T-helper 2 cell treated with Interferon-gamma antibody and Interleukin-4, amounts not matched to agents 5 μg/mL and 100 μg/mL, for 36 hours (primary cell): Measurements from ENCODE around the gene KDM4C.

ENCODE experiments used
- DNase-seq: peaks from one replicate; pipeline ENCODE4 v3.0.0; 2021; ENCODE audit warnings: low spot score
- H3K27ac Mint-ChIP-seq: one replicate; pipeline ENCODE4 v1.8.0; 2021; ENCODE audit warnings: mild to moderate bottlenecking, mixed read lengths
- H3K27me3 Mint-ChIP-seq: one replicate; pipeline ENCODE4 v1.8.0; 2021; ENCODE audit warnings: low read depth, mixed read lengths
- H3K36me3 Mint-ChIP-seq: one replicate; pipeline ENCODE4 v1.8.0; 2021; ENCODE audit warnings: low read depth, mixed read lengths
- H3K4me1 Mint-ChIP-seq: one replicate; pipeline ENCODE4 v1.8.0; 2021; ENCODE audit warnings: low read depth, mixed read lengths
- H3K4me3 Mint-ChIP-seq: one replicate; pipeline ENCODE4 v1.8.0; 2022; ENCODE audit warnings: mild to moderate bottlenecking, moderate library complexity, mixed read lengths
- H3K9me3 Mint-ChIP-seq: one replicate; pipeline ENCODE4 v1.8.0; 2021; ENCODE audit warnings: mixed read lengths

Gene KDM4C

DNA sequence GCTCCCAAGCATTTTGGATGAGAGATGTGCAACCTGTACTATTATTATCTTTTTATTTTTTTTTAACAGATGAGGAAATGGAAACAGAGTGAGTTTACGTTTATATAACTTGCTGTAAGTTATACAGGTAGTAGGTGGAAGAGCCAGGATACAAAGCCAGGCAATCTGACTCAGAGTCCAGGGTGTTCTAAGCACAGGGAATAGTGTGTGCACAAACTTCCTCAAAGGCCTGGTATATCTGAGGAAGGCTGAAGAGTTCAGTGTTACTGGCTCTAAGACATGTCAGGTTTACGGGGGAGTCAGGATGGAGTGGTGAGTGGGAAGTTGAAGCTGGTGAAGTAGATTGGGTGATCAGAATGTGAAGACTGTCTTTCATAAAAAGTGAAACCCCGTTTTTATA lies 353.6 kb downstream of the KDM4C start:
- Mint-ChIP-seq H3K4me3 (no peak overlapping the region), H3K36me3 (peaks cover 28% of the 10 kb centered on the region), H3K27ac (no peak overlapping the region), H3K27me3 (no peaks in the 10 kb centered on the region), H3K4me1 (no peaks in the 10 kb centered on the region), H3K9me3 (peaks cover 5% of the 10 kb centered on the region)
- no peak for DNase-seq

DNA sequence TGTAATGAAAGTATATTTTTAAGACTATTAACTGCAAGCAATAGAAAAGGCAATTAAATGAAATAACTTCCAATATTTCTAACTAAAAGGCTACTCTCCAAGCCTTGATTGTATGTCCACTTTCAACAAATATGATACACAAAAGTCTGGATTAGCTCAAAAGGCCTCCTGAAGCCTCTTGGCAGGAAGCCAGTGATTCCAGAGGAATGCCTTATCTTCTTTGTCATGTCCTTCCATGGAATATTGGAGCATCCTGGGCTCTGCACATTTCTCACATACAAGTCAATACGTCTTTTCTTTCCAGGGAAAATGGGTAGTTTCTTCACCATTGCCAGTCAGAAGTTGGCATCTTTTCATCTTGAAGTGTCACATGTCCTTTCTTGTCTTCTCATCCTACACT lies 357.8 kb downstream of the KDM4C start:
- Mint-ChIP-seq H3K27ac (no peak overlapping the region), H3K4me3 (no peak overlapping the region), H3K27me3 (no peaks in the 10 kb centered on the region), H3K4me1 (peaks cover 3% of the 10 kb centered on the region), H3K9me3 (no peaks in the 10 kb centered on the region), H3K36me3 (peaks cover 5% of the 10 kb centered on the region)
- no peak for DNase-seq

DNA sequence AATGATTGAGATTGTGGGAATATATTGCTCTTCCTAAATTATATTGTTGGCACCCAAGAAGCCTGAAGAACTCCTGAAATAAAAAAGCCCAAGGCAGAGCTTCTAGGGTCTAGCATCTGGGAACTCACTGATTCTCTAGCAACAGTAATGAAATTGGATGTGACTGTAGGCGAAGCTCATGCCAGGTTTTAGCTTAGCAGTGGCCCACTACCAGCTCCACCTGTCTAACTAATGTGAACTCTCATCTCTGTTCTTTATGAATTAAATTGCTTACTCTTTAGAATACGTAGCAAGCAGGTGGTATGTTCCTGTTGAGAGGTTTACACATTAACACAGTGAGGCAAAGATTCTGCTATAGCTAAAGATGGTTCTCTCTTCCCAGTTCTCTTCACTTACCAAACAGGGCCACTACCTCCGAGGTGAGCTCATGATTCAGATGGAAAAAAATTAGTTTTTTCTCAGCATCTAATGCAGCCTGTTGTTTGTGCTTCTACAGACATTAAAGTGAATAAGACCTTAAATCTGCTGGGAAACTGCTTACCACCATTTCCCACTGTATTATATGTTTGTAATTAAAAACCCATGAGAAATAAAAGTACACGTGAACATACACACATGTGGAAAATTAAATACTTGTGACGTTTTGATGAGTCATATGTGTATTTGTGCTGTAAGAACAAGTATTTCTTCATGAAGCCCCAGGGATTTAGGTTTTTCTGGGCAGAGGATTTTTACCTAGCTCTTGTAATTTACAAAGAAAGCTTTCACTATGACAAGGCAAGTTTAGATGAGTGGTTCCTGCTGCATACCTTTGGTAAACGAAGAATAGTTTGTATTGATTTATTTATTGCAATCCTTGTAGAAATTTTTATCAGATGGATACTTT lies 360.1 kb downstream of the KDM4C start:
- Mint-ChIP-seq H3K4me1 (peaks cover 14% of the 10 kb centered on the region), H3K4me3 (no peak overlapping the region), H3K9me3 (no peaks in the 10 kb centered on the region), H3K27me3 (no peaks in the 10 kb centered on the region), H3K36me3 (peaks cover 10% of the 10 kb centered on the region), H3K27ac (no peak overlapping the region)
- DNase-seq = no peak

DNA sequence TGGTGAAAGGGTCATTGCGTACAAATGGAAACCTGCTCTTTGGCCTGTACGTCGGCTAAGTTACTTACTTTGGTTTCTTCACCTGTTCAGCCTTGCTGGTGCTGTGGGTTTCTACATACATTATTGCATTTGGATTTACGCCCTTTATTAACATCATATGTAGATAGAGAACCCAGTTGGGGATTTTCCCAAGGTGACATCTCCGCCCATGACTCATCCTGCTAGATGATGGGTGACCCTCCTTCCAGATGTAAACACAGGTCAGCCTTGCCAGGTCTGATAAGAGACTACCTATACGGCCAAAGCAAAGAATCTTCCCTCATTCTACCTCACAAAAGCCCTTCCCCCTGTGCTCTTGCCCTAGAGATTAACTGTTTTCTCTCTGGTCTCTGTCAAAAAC lies 360.9 kb downstream of the KDM4C start:
- H3K9me3 Mint-ChIP-seq = no peaks in the 10 kb centered on the region
- H3K27me3 Mint-ChIP-seq = no peaks in the 10 kb centered on the region
- H3K4me3 Mint-ChIP-seq = no peak overlapping the region
- H3K27ac Mint-ChIP-seq = no peak overlapping the region
- H3K36me3 Mint-ChIP-seq = peaks cover 14% of the 10 kb centered on the region
- peaks cover 14% of the 10 kb centered on the region for H3K4me1 Mint-ChIP-seq
- no peak for DNase-seq

DNA sequence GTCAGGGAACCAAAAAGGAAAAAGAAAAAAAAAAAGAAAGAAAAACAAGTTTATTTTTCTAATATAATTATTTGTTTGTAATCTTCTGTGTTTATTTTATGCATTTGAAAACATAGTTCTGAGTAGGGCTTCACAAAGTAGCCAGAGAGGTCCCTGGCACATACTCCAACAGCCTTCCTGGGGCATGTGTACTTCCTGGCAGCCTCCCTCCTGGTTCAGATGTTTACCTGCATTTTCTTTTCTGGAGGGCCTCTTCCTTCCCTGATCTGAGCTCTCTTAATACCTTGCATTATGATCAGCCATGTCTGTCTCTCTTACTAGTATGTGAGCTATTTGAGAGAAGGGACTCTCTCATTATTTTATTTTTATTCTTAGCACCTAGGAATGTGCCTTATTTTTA lies 361.8 kb downstream of the KDM4C start:
- DNase-seq = no peak
- Mint-ChIP-seq H3K4me1 (peaks cover 14% of the 10 kb centered on the region), H3K9me3 (no peaks in the 10 kb centered on the region), H3K27ac (no peak overlapping the region), H3K27me3 (no peaks in the 10 kb centered on the region), H3K4me3 (no peak overlapping the region), H3K36me3 (peaks cover 14% of the 10 kb centered on the region)

DNA sequence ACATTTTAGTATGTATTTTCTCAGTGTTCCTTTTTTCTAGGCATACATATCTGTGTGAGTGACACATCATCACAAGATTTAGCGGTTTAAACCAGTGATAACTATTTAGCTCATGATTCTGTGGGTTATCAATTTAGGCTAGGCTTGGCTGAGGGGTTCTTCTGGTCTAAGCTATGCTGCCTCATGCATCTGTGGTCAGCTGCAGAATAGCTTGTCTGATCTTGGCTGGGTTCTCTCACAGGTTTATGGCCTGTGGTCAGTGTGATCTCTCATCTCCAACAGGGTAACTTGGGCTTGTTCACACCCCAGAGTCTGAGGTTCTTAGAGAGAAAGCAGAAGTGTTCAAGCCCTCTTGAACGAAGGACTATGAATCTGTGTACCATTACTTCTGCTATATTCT lies 363.3 kb downstream of the KDM4C start:
- no peak for DNase-seq
- peak overlapping the region; percentile 15 for H3K27ac Mint-ChIP-seq
- H3K9me3 Mint-ChIP-seq = no peaks in the 10 kb centered on the region
- no peaks in the 10 kb centered on the region for H3K27me3 Mint-ChIP-seq
- H3K4me1 Mint-ChIP-seq = peaks cover 20% of the 10 kb centered on the region
- peaks cover 20% of the 10 kb centered on the region for H3K36me3 Mint-ChIP-seq
- no peak overlapping the region for H3K4me3 Mint-ChIP-seq

DNA sequence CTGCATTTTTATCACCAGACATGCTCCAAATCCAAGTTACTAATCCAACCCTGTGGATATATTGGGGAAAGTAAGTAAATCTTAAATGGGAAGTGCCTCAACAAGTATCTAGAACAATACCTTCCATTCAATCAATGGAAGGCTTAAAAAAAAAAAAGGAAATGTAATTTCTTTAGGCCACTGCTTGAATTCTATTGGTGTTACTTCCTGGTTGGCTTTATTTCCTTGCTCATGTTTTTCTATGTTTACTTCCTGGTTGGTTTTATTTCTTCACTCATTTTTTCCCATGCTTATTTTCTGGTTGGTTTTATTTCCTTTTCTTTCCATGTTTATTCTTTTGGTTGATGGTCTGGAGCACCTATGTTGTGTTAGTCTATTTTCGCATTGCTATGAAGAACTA lies 363.9 kb downstream of the KDM4C start:
- Mint-ChIP-seq H3K9me3 (no peaks in the 10 kb centered on the region), H3K4me1 (peaks cover 20% of the 10 kb centered on the region), H3K27me3 (no peaks in the 10 kb centered on the region), H3K4me3 (no peak overlapping the region), H3K27ac (no peak overlapping the region), H3K36me3 (peaks cover 22% of the 10 kb centered on the region)
- no peak for DNase-seq

DNA sequence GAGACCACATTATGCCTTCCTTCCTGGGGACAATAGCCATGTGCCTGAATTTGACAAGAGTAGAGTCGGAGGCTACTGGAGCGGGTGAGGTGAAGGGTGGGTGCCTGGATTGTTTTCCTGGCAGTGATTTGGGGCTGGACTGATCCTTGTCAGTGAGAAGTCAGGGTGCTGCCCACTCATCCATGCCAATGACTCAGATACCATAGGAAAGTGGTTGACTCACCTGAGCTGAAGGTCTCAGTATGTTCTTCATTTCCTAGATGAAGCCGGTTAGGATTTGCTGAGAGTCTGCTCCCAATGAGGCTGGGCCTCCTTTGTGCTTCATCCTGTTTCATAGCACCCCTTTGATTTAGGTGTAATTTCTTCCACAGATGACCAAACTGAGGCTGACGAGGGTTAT lies 366.0 kb downstream of the KDM4C start:
- DNase-seq = no peak
- Mint-ChIP-seq H3K27me3 (no peaks in the 10 kb centered on the region), H3K27ac (no peak overlapping the region), H3K4me1 (peaks cover 19% of the 10 kb centered on the region), H3K4me3 (no peak overlapping the region), H3K9me3 (no peaks in the 10 kb centered on the region), H3K36me3 (peaks cover 31% of the 10 kb centered on the region)

DNA sequence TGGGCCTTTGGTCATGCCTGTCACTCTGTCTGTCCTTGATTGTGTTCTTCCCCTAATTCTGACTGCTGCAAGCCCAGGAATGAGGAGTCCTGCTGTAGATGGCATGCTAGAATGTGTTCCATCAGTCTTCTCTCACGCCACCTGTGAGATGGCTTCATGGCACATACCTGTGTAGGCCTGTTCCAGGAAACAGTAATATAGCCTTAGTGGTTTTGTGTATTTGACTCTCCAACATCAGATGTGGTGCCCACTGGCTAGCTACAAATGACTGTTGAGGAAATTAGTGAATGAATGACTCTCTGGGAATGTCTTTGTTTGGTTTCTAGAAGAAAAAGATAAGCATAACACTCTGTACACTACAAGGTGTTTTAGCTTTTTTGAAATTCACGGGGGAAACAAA lies 367.5 kb downstream of the KDM4C start:
- H3K4me1 Mint-ChIP-seq = peaks cover 19% of the 10 kb centered on the region
- no peak for DNase-seq
- H3K36me3 Mint-ChIP-seq = peaks cover 41% of the 10 kb centered on the region
- no peaks in the 10 kb centered on the region for H3K27me3 Mint-ChIP-seq
- H3K27ac Mint-ChIP-seq = no peak overlapping the region
- H3K4me3 Mint-ChIP-seq = no peak overlapping the region
- H3K9me3 Mint-ChIP-seq = no peaks in the 10 kb centered on the region

DNA sequence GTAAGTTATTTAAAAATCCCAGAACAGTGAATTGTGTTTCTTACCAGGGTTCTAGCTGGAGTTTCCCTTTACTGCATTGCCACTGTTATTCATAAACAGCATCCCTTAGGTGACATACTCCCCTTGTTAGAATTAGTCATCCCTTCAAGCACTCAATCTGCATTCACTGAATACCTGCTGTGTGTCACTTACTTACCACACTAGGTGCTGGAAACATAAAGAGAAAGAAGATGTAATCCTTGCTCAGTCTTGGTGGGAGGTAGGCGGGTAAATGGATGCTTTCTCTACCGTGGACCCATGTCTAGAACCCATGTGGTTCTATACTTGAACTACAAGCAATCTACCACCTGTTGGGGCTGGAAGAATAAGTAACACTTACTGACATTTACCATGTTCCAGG lies 371.6 kb downstream of the KDM4C start:
- H3K4me1 Mint-ChIP-seq = peaks cover 8% of the 10 kb centered on the region
- no peak overlapping the region for H3K4me3 Mint-ChIP-seq
- peaks cover 38% of the 10 kb centered on the region for H3K36me3 Mint-ChIP-seq
- DNase-seq = no peak
- H3K27ac Mint-ChIP-seq = no peak overlapping the region
- no peaks in the 10 kb centered on the region for H3K9me3 Mint-ChIP-seq
- H3K27me3 Mint-ChIP-seq = no peaks in the 10 kb centered on the region

DNA sequence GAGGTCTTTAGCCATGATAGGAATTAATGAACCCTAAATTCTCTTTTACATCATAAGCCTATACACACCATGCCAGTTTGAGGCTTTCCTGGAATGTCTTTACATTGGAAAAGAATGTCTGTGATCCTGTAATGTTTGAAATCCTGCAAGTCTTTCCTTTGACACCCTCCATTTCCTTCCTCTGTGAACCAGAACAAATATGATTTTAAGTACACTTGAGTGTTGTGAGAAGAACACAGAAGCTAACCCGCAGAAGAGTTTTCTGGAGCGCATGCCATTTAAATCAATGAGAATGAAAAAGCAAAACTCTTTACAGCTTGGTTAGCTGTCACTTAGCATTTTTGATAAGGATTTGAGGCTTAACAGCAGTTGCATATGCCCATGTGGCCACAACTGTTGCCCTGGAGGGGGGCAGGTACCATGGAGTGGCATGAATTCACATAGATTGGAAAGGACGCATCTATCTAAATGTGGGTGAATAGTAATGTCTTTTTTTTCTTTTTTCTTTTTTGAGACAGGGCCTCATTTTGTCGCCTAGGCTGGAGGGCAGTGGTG lies 372.6 kb downstream of the KDM4C start:
- Mint-ChIP-seq H3K9me3 (no peaks in the 10 kb centered on the region), H3K4me1 (peaks cover 3% of the 10 kb centered on the region), H3K27me3 (no peaks in the 10 kb centered on the region), H3K4me3 (no peak overlapping the region), H3K27ac (no peak overlapping the region), H3K36me3 (peaks cover 37% of the 10 kb centered on the region)
- DNase-seq = no peak

DNA sequence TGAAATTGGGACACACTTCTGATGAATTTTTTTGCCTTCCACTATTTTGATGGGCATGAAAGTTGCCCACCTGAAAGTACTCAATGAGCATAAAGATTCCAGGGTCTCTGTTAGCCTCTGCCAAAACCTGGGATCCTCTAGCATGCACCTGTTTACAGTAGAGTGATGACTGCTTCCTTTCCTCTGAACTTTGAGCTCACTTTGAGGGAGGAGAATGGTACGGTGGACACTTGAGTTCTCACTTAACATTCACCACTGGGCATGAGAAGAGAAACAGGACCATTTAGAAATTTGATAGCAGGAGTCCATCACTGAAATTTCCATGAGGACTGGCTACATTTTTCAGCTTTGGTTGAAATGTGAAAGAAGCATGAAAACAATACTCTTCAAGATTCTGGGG lies 374.8 kb downstream of the KDM4C start:
- Mint-ChIP-seq H3K4me3 (no peak overlapping the region), H3K27me3 (no peaks in the 10 kb centered on the region), H3K9me3 (no peaks in the 10 kb centered on the region), H3K4me1 (peaks cover 2% of the 10 kb centered on the region), H3K36me3 (peaks cover 48% of the 10 kb centered on the region), H3K27ac (no peak overlapping the region)
- no peak for DNase-seq

DNA sequence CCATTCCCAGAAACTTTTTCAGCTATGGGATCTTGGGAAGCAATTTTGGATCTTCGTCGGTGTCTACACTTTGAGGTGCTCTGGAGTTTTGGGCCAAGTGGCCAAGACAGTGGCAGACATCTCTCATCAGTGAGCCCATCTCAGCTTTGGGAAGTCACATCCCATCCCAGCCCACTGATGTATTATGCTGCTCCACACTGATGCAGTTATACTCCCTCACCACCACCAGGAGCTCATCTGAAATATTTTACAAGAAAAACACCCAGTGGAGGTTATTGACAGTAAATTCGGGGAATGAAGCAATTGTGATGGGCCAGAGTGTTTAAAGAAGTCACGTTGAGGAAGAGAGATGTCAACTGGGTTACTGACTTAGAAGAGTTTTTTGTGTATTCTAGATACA lies 378.0 kb downstream of the KDM4C start:
- Mint-ChIP-seq H3K27ac (no peak overlapping the region), H3K9me3 (no peaks in the 10 kb centered on the region), H3K27me3 (no peaks in the 10 kb centered on the region), H3K4me3 (no peak overlapping the region), H3K4me1 (no peaks in the 10 kb centered on the region), H3K36me3 (peaks cover 27% of the 10 kb centered on the region)
- DNase-seq = no peak

DNA sequence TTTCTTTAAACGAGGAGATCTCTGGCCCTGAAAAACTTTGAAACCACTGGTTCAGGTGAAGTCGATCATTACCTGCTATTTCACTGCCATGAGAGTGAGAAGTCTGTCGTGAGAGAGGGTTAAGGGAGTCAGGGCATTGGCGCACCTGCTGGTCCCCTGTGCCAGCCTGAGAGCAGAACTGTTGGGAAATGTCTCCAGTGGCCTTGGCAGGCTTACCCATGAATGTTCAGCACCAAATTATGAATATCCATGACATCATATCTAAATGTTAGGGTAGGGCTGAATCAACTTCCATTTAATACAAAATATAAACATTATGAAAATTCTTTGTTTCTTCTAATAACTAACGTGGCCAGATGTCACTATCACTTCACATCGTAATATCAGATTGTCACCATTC lies 379.3 kb downstream of the KDM4C start:
- Mint-ChIP-seq H3K27ac (no peak overlapping the region), H3K4me3 (no peak overlapping the region), H3K9me3 (no peaks in the 10 kb centered on the region), H3K36me3 (peaks cover 26% of the 10 kb centered on the region), H3K27me3 (no peaks in the 10 kb centered on the region), H3K4me1 (no peaks in the 10 kb centered on the region)
- no peak for DNase-seq

DNA sequence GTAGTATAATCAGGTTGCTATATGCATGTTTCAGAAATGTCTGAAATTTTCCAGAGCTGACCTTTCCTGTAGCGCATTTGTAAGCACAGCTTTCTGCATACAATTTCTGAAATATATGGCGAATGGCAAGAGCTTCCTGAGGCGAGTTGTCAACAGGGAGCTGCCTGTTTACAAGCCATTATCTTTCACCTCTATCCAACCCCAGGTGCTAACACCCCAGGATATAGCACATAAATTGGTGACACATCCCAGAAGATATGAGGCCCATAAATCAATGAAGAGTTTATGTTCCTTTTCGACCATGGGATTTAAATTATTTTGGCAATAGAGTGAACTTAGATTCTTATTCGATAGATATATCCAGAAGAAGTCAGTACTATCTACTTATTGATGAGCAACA lies 379.8 kb downstream of the KDM4C start:
- Mint-ChIP-seq H3K4me1 (no peaks in the 10 kb centered on the region), H3K27ac (no peak overlapping the region), H3K9me3 (no peaks in the 10 kb centered on the region), H3K27me3 (no peaks in the 10 kb centered on the region), H3K4me3 (no peak overlapping the region), H3K36me3 (peaks cover 26% of the 10 kb centered on the region)
- DNase-seq = no peak
